Thoracic aorta (tissue), 2 donors: Measurements from ENCODE around the gene CD151. TPM values are rescaled to one million over a fixed set of nuclear protein-coding genes. Genes with fewer than 3 reads are reported as not detected.

Experiments used
- ATAC-seq: fragments of 150-250 bp; one replicate; pipeline ENCODE4 v1.8.0; 2017; ENCODE audit warnings: low read depth; ENCODE audit not compliant: insufficient number of reproducible peaks, low FRiP score
- DNase-seq: peaks from one replicate; pipeline ENCODE4 v3.0.0-alpha.2; 2020; ENCODE audit warnings: low spot score
- H3K27ac ChIP-seq, 2 donors: fragments of 200-600 bp; sonication (generic); 1 replicate in 1 of 2; 2 replicates in 1 of 2; pipeline ENCODE4 v1.5.1; 2016; ENCODE audit warnings: mild to moderate bottlenecking in 2 of 2, moderate library complexity in 2 of 2
- H3K27me3 ChIP-seq: fragments of 200-600 bp; sonication (generic); replicated peaks from 2 replicates; pipeline ENCODE4 v1.6.0; 2016; ENCODE audit warnings: mild to moderate bottlenecking; ENCODE audit not compliant: insufficient read depth
- H3K36me3 ChIP-seq: fragments of 200-600 bp; sonication (generic); one replicate; pipeline ENCODE4 v1.5.1; 2016
- H3K4me1 ChIP-seq, 2 donors: fragments of 200-600 bp; sonication (generic); 1 replicate in 1 of 2; 2 replicates in 1 of 2; pipeline versions ENCODE4 v1.5.1 to v1.6.0; 2016; ENCODE audit warnings: low read depth in 2 of 2, mild to moderate bottlenecking in 1 of 2; ENCODE audit not compliant: control insufficient read depth in 1 of 2
- H3K4me3 ChIP-seq: fragments of 200-600 bp; sonication (generic); 2 replicates; pipeline ENCODE4 v1.5.1; 2016; ENCODE audit warnings: mild to moderate bottlenecking
- H3K9me3 ChIP-seq: fragments of 200-600 bp; sonication (generic); 2 replicates; pipeline ENCODE4 v1.5.1; 2016
- CTCF ChIP-seq: fragments of 200-600 bp; sonication (generic); IDR thresholded peaks from one replicate; pipeline ENCODE4 v1.5.1; 2019; ENCODE audit warnings: antibody characterized with exemption
- total RNA-seq, 2 donors: library from RNA; depleted of rRNA; stranded (reverse); fragments of >200 nt; gene quantifications; one replicate each; pipeline versions ENCODE4 v1.1.0 to v1.2.3, GENCODE V29; 2016

Gene CD151
- total RNA-seq, 2 donors from 2014 or later: 532 to 1,455 TPM

- TF ChIP-seq CTCF: no peak
- H3K27ac ChIP-seq: no peak overlapping the region
- H3K9me3 ChIP-seq: no peaks in the 10 kb centered on the region
- H3K4me3 ChIP-seq: no peak overlapping the region
- no peaks in the 10 kb centered on the region for H3K27me3 ChIP-seq
- DNase-seq (no peak), ATAC-seq (no peak)
- H3K36me3 ChIP-seq: peaks cover 6% of the 10 kb centered on the region
- H3K4me1 ChIP-seq: peaks cover 0 to 7% of the 10 kb centered on the region in 2 donors
These were observed 30.5 kb downstream of the CD151 start for GRCh38 chr11:863023-863909.

GRCh38 chr11:863910-864827, 31.4 kb downstream of the CD151 start:
- Histone ChIP-seq H3K36me3 (peaks cover 6% of the 10 kb centered on the region), H3K27me3 (no peaks in the 10 kb centered on the region), H3K4me3 (no peak overlapping the region), H3K4me1 (peaks cover 0 to 7% of the 10 kb centered on the region in 2 donors), H3K27ac (no peak overlapping the region), H3K9me3 (no peaks in the 10 kb centered on the region)
- ATAC-seq (no peak), DNase-seq (no peak)
- TF ChIP-seq CTCF: no peak

GRCh38 chr11:864898-865297, 32.1 kb downstream of the CD151 start:
- TF ChIP-seq CTCF: no peak
- peaks cover 6% of the 10 kb centered on the region for H3K36me3 ChIP-seq
- no peak overlapping the region for H3K27ac ChIP-seq
- no peak overlapping the region for H3K4me3 ChIP-seq
- peaks cover 0 to 1% of the 10 kb centered on the region in 2 donors for H3K4me1 ChIP-seq
- DNase-seq: no peak
- no peak for ATAC-seq
- no peaks in the 10 kb centered on the region for H3K9me3 ChIP-seq
- H3K27me3 ChIP-seq: no peaks in the 10 kb centered on the region

GRCh38 chr11:865462-866430, 33.0 kb downstream of the CD151 start:
- no peak for ATAC-seq
- no peaks in the 10 kb centered on the region for H3K4me1 ChIP-seq
- no peak overlapping the region for H3K27ac ChIP-seq
- DNase-seq: no peak
- H3K4me3 ChIP-seq: no peak overlapping the region
- TF ChIP-seq CTCF: no peak
- peaks cover 6% of the 10 kb centered on the region for H3K36me3 ChIP-seq
- H3K9me3 ChIP-seq: no peaks in the 10 kb centered on the region
- no peaks in the 10 kb centered on the region for H3K27me3 ChIP-seq
